ENCODE data around the gene ATAD5.
"Not testable (repeated sequence)": the region's sequence is repeated elsewhere in the genome, so short reads cannot be mapped to it uniquely, and the experiment has no call there.

ATAD5 gene

GRCh38 chr17:30930495-30930894 lies 98.7 kb downstream of the ATAD5 start:
- H3K4me1 ChIP-seq (ENCODE audit: control insufficient read depth, insufficient read depth, low read length) = no peaks in the 10 kb centered on the region
- H3K36me3 ChIP-seq (ENCODE audit: control insufficient read depth, insufficient read depth, low read length, severe bottlenecking) = no peaks in the 10 kb centered on the region
- H3K9me3 ChIP-seq (ENCODE audit: control insufficient read depth, low read length) = no peaks in the 10 kb centered on the region
- no peak overlapping the region for H3K9ac ChIP-seq (ENCODE audit: low read length)
- DNase-seq (ENCODE audit: low read depth) = no peak
- peaks cover 10% of the 10 kb centered on the region for H3K27me3 ChIP-seq (replicated peaks; ENCODE audit: control insufficient read depth, insufficient read depth, low read length)
- no peak overlapping the region for H3K4me3 ChIP-seq (ENCODE audit: low read length)

- H3K27me3 ChIP-seq (replicated peaks; ENCODE audit: control insufficient read depth, insufficient read depth, low read length) = peaks cover 10% of the 10 kb centered on the region
- H3K9ac ChIP-seq (ENCODE audit: low read length); H3K4me1 ChIP-seq (ENCODE audit: control insufficient read depth, insufficient read depth, low read length); H3K9me3 ChIP-seq (ENCODE audit: control insufficient read depth, low read length); DNase-seq (ENCODE audit: low read depth); H3K36me3 ChIP-seq (ENCODE audit: control insufficient read depth, insufficient read depth, low read length, severe bottlenecking); H3K4me3 ChIP-seq (ENCODE audit: low read length): not testable (repeated sequence)
Observed at GRCh38 chr17:30931582-30931981, 99.8 kb downstream of the ATAD5 start.

GRCh38 chr17:30933966-30934365 lies 102.2 kb downstream of the ATAD5 start:
- H3K4me1 ChIP-seq (ENCODE audit: control insufficient read depth, insufficient read depth, low read length) = no peaks in the 10 kb centered on the region
- no peaks in the 10 kb centered on the region for H3K36me3 ChIP-seq (ENCODE audit: control insufficient read depth, insufficient read depth, low read length, severe bottlenecking)
- H3K9ac ChIP-seq (ENCODE audit: low read length) = no peak overlapping the region
- no peaks in the 10 kb centered on the region for H3K9me3 ChIP-seq (ENCODE audit: control insufficient read depth, low read length)
- peaks cover 10% of the 10 kb centered on the region for H3K27me3 ChIP-seq (replicated peaks; ENCODE audit: control insufficient read depth, insufficient read depth, low read length)
- DNase-seq (ENCODE audit: low read depth) = no peak
- H3K4me3 ChIP-seq (ENCODE audit: low read length) = no peak overlapping the region

- no peak for DNase-seq (ENCODE audit: low read depth)
- Histone ChIP-seq H3K4me3 (ENCODE audit: low read length) (no peak overlapping the region), H3K9me3 (ENCODE audit: control insufficient read depth, low read length) (no peaks in the 10 kb centered on the region), H3K9ac (ENCODE audit: low read length) (no peak overlapping the region), H3K36me3 (ENCODE audit: control insufficient read depth, insufficient read depth, low read length, severe bottlenecking) (no peaks in the 10 kb centered on the region), H3K27me3 (replicated peaks; ENCODE audit: control insufficient read depth, insufficient read depth, low read length) (no peaks in the 10 kb centered on the region), H3K4me1 (ENCODE audit: control insufficient read depth, insufficient read depth, low read length) (no peaks in the 10 kb centered on the region)
Observed at GRCh38 chr17:30939051-30939689, 107.4 kb downstream of the ATAD5 start.

GRCh38 chr17:30942308-30943079 lies 110.7 kb downstream of the ATAD5 start:
- Histone ChIP-seq H3K36me3 (ENCODE audit: control insufficient read depth, insufficient read depth, low read length, severe bottlenecking) (no peaks in the 10 kb centered on the region), H3K4me3 (ENCODE audit: low read length) (no peak overlapping the region), H3K27me3 (replicated peaks; ENCODE audit: control insufficient read depth, insufficient read depth, low read length) (no peaks in the 10 kb centered on the region), H3K4me1 (ENCODE audit: control insufficient read depth, insufficient read depth, low read length) (no peaks in the 10 kb centered on the region), H3K9me3 (ENCODE audit: control insufficient read depth, low read length) (no peaks in the 10 kb centered on the region), H3K9ac (ENCODE audit: low read length) (no peak overlapping the region)
- peak; percentile 26 for DNase-seq (ENCODE audit: low read depth)

All from adipocyte (in vitro differentiated cells).